GM12878 (cell line): ENCODE data around the gene SLC6A9. TPM values are rescaled to one million over a fixed set of nuclear protein-coding genes. Genes with fewer than 3 reads are reported as not detected.

Experiments
- ATAC-seq: fragments of 200-7000 bp; cut with Tn5 transposase; 3 replicates; pipeline ENCODE4 v1.9.1; 2020; ENCODE audit warnings: mild to moderate bottlenecking, moderate library complexity
- BruUV-seq: library from RNA; stranded (reverse); fragments of 400-500 nt; replicated peaks from 2 replicates; lab custom pipeline; 2021; lab: Mats Ljungman, UMichigan
- CTCF ChIA-PET: fragments of 300-600 bp; sonication (Branson Sonifier 250); formaldehyde crosslinking; extraction: SDS; loops from one replicate; lab custom pipeline; 2021; ENCODE audit warnings: inconsistent platforms; lab: Yijun Ruan, JAX
- POLR2A ChIA-PET: fragments of 350-600 bp; formaldehyde crosslinking; extraction: SDS; loops from one replicate; lab custom pipeline; 2021; ENCODE audit warnings: inconsistent platforms; lab: Charles Lee
- RAD21 ChIA-PET: fragments of 300-600 bp; sonication (Branson Sonifier 250); formaldehyde crosslinking; loops from one replicate; lab custom pipeline; 2023; ENCODE audit warnings: antibody characterized with exemption; ENCODE audit not compliant: unreplicated experiment; lab: Charles Lee
- SMC1A ChIA-PET: fragments of 300-600 bp; sonication (Branson Sonifier 250); formaldehyde crosslinking; loops from one replicate; lab custom pipeline; 2023; ENCODE audit not compliant: unreplicated experiment, uncharacterized antibody; lab: Charles Lee
- DNase-seq: peaks from one replicate; pipeline ENCODE4 v3.0.0-alpha.2; 2011; ENCODE audit warnings: low read depth, low spot score
- FAIRE-seq: peaks from 3 replicates; lab custom pipeline; 2011; peaks lifted over from hg19 to GRCh38; lab: Jason Lieb, UNC
- H2AFZ ChIP-seq: 2 replicates; pipeline ENCODE4 v1.6.0; 2011; ENCODE audit warnings: low read depth, low read length, control low read depth; ENCODE audit not compliant: control insufficient read depth
- H3K27ac ChIP-seq: 2 replicates; pipeline ENCODE4 v1.5.1; 2011; ENCODE audit warnings: control low read depth; ENCODE audit not compliant: control insufficient read depth, insufficient read depth
- H3K27me3 ChIP-seq, 2 experiments: replicated peaks in 1 of 2; 2 replicates each; pipeline versions ENCODE4 v1.6.0 to v1.6.1; 2011; ENCODE audit warnings: low read length in 1 of 2; ENCODE audit not compliant: control insufficient read depth in 2 of 2, insufficient read depth in 2 of 2
- H3K36me3 ChIP-seq, 2 experiments: 2 replicates each; pipeline ENCODE4 v1.5.1; 2011; ENCODE audit warnings: low read length in 1 of 2; ENCODE audit not compliant: control insufficient read depth in 2 of 2, insufficient read depth in 2 of 2
- H3K4me1 ChIP-seq: 2 replicates; pipeline ENCODE4 v1.6.1; 2011; ENCODE audit warnings: mild to moderate bottlenecking, low read length, moderate library complexity, mixed read lengths; ENCODE audit not compliant: control insufficient read depth, insufficient read depth
- H3K4me2 ChIP-seq: 2 replicates; pipeline ENCODE4 v1.6.0; 2011; ENCODE audit warnings: control low read depth; ENCODE audit not compliant: control insufficient read depth, insufficient read depth
- H3K4me3 ChIP-seq: fragments of 200-600 bp; sonication (generic); 2 replicates; pipeline ENCODE4 v1.5.1; 2016
- H3K79me2 ChIP-seq: 2 replicates; pipeline ENCODE4 v1.6.0; 2011; ENCODE audit warnings: low read length; ENCODE audit not compliant: control insufficient read depth, insufficient read depth
- H3K9ac ChIP-seq: 2 replicates; pipeline ENCODE4 v1.8.0; 2011; ENCODE audit warnings: low read length, control low read depth, mixed read lengths; ENCODE audit not compliant: control insufficient read depth, insufficient read depth
- H3K9me3 ChIP-seq: replicated peaks from 3 replicates; pipeline ENCODE4 v1.5.1; 2011; ENCODE audit warnings: mild to moderate bottlenecking, low read length; ENCODE audit not compliant: control insufficient read depth, insufficient read depth
- H4K20me1 ChIP-seq: 2 replicates; pipeline ENCODE4 v1.6.0; 2011; ENCODE audit not compliant: control insufficient read depth, insufficient read depth
- CHD4 ChIP-seq: fragments of 200-600 bp; sonication (generic); IDR thresholded peaks from 2 replicates; pipeline ENCODE4 v1.6.1; 2016; ENCODE audit warnings: mild to moderate bottlenecking
- NFYB ChIP-seq: IDR thresholded peaks from 2 replicates; pipeline ENCODE4 v1.6.1; 2011; ENCODE audit warnings: low read depth, mild to moderate bottlenecking, low read length, improper control_type of control experiment, moderate library complexity; ENCODE audit not compliant: insufficient read depth
- NRF1 ChIP-seq: conservative IDR thresholded peaks from 2 replicates; pipeline ENCODE4 v1.6.1; 2011; ENCODE audit warnings: mild to moderate bottlenecking, low read depth, low read length, improper control_type of control experiment
- SPI1 ChIP-seq: IDR thresholded peaks from 2 replicates; pipeline ENCODE4 v1.6.1; 2011; ENCODE audit warnings: low read depth, mild to moderate bottlenecking, low read length, moderate library complexity, borderline replicate concordance; ENCODE audit not compliant: insufficient read depth
- WGBS: methylation state at CpG from one replicate; pipeline ENCODE4 v1.1.6; 2016; ENCODE audit warnings: low lambda C conversion rate; ENCODE audit not compliant: insufficient replicate concordance, insufficient coverage; ENCODE audit errors: missing lambda C conversion rate; 5-methylcytosine and 5-hydroxymethylcytosine counted together
- in situ Hi-C: fragments of 300-500 bp; cut with MboI; formaldehyde crosslinking; loops from 9 replicates; pipeline ENCODE4 v1.14.3; 2018; ENCODE audit warnings: mixed read lengths
- intact Hi-C: fragments of 100-400 bp; cut with micrococcal nuclease; formaldehyde crosslinking; loops from one replicate; pipeline ENCODE4 v1.14.2; 2022; ENCODE audit not compliant: unreplicated experiment
- polyA plus RNA-seq, 11 experiments: library from polyadenylated mRNA; depleted of rRNA in 4 of 11; unstranded in 6 of 11; stranded (reverse) in 5 of 11; fragments of >200 nt; fragmentation: Nextera tagmentation in 4 of 11; fragmentation: Illumina TruSeq in 1 of 11; extraction: Ambion mirVana in 4 of 11; extraction: Trizol in 1 of 11; gene quantifications; 1 replicate in 1 of 11; 2 replicates in 10 of 11; pipeline versions ENCODE4 v1.2.1 to v1.2.3, GENCODE V29; 2011 to 2016; ENCODE audit warnings: inconsistent platforms in 2 of 11, missing spikeins in 2 of 11, low read depth in 1 of 11
- total RNA-seq, 4 experiments: library from RNA; depleted of rRNA in 3 of 4; stranded (reverse); fragments of >200 nt in 3 of 4; fragmentation: Illumina TruSeq in 1 of 4; extraction: Trizol in 1 of 4; gene quantifications; 2 replicates each; pipeline versions ENCODE4 v1.2.1 to v1.2.3, GENCODE V29; 2013 to 2021
- TF ChIP-seq, protein P1 (sequence below): fragments of 450-650 bp; IDR thresholded peaks from 2 replicates; pipeline ENCODE4 v1.6.1; 2017; ENCODE audit warnings: mild to moderate bottlenecking, moderate library complexity
- TF ChIP-seq, protein P2 (sequence below): fragments of 450-650 bp; IDR thresholded peaks from 2 replicates; pipeline ENCODE4 v1.6.1; 2017; ENCODE audit warnings: borderline replicate concordance

Gene SLC6A9
- total and polyA plus RNA-seq, 10 of the 15 experiments (the other 5 are each of a cell fraction or from before 2014, with no cell fraction given), result 0.02 to 2.0 (median 0.63) TPM

DNA sequence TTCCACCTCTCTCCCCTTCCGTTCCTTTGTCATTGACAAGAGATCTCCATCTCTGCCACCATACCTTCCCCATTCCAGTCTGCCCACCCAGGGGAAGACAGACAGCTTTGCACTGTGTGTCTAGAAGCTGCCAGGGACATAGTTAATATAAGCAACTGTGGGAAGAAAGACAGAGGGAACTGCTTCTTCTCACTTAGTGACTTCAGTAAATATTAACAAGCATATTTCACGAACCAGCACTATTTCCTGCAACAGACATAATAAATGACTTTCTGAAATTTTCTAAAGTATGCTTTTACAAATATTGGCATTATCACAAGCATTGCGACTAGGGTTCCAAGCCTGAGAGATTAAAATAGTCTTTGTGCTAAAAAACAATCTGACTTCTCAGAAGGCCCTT is 43.2 kb upstream of the SLC6A9 start (continued):
- TF ChIP-seq, protein P1, sequence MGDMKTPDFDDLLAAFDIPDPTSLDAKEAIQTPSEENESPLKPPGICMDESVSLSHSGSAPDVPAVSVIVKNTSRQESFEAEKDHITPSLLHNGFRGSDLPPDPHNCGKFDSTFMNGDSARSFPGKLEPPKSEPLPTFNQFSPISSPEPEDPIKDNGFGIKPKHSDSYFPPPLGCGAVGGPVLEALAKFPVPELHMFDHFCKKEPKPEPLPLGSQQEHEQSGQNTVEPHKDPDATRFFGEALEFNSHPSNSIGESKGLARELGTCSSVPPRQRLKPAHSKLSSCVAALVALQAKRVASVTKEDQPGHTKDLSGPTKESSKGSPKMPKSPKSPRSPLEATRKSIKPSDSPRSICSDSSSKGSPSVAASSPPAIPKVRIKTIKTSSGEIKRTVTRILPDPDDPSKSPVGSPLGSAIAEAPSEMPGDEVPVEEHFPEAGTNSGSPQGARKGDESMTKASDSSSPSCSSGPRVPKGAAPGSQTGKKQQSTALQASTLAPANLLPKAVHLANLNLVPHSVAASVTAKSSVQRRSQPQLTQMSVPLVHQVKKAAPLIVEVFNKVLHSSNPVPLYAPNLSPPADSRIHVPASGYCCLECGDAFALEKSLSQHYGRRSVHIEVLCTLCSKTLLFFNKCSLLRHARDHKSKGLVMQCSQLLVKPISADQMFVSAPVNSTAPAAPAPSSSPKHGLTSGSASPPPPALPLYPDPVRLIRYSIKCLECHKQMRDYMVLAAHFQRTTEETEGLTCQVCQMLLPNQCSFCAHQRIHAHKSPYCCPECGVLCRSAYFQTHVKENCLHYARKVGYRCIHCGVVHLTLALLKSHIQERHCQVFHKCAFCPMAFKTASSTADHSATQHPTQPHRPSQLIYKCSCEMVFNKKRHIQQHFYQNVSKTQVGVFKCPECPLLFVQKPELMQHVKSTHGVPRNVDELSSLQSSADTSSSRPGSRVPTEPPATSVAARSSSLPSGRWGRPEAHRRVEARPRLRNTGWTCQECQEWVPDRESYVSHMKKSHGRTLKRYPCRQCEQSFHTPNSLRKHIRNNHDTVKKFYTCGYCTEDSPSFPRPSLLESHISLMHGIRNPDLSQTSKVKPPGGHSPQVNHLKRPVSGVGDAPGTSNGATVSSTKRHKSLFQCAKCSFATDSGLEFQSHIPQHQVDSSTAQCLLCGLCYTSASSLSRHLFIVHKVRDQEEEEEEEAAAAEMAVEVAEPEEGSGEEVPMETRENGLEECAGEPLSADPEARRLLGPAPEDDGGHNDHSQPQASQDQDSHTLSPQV, result no peak
- no peak for TF ChIP-seq NFYB
- TF ChIP-seq NRF1, result no peak

DNA sequence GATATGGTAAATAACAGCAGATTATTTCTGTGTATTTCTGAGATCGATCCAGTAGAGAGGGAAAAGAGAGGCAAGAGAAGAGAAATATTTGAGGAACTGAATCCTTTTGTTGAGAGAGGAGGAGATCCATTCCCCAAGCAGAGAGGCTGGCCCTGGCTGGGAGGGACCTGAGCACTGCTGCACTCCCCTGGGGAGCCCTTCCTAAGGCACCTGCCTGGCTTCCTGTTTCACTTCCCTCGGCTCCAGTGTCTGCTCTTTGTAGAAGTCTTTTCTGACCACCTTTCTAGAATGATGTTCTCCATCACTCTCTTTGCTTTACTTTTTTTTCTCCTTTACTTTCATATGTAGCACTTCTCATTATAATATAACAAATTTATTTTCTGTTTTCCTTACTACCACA is 42.3 kb upstream of the SLC6A9 start:
- Histone ChIP-seq H3K27ac (no peak overlapping the region), H3K4me3 (no peak overlapping the region), H3K4me1 (peaks cover 5% of the 10 kb centered on the region), H3K4me2 (no peak overlapping the region), H3K9me3 (no peaks in the 10 kb centered on the region), H3K36me3 (no peaks in the 10 kb centered on the region), H2AFZ (no peak overlapping the region), H3K9ac (no peak overlapping the region), H4K20me1 (no peaks in the 10 kb centered on the region), H3K27me3 (no peaks in the 10 kb centered on the region), H3K79me2 (no peaks in the 10 kb centered on the region)
- in situ Hi-C loops, result no loop called here
- TF ChIP-seq CHD4 (no peak), SPI1 (peak; percentile 59; the same call in 1 of the 2 replicates)
- TF ChIP-seq, protein P2, sequence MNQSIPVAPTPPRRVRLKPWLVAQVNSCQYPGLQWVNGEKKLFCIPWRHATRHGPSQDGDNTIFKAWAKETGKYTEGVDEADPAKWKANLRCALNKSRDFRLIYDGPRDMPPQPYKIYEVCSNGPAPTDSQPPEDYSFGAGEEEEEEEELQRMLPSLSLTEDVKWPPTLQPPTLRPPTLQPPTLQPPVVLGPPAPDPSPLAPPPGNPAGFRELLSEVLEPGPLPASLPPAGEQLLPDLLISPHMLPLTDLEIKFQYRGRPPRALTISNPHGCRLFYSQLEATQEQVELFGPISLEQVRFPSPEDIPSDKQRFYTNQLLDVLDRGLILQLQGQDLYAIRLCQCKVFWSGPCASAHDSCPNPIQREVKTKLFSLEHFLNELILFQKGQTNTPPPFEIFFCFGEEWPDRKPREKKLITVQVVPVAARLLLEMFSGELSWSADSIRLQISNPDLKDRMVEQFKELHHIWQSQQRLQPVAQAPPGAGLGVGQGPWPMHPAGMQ, result no peak
- intact Hi-C loops, result no loop called here
- no TSS peak for BruUV-seq
- POLR2A ChIA-PET, result interaction anchor here (1.0 kb wide), 1 partner anchor 14 kb away, joined by 3 read pairs; no protein-coding TSS in a partner anchor
- no peak for DNase-seq
- CTCF ChIA-PET, result interaction anchor here (2.2 kb wide), 1 partner anchor 11 kb away, joined by 6 read pairs; no protein-coding TSS in a partner anchor
- SMC1A ChIA-PET, result interaction anchor here (0.7 to 1.1 kb wide), 2 partner anchors 25 to 68 kb away, joined by 3 to 4 read pairs; no protein-coding TSS in a partner anchor
- 0% methylated on average over 2 of the region's 2 CpGs for WGBS
- peak; percentile 58 for ATAC-seq
- RAD21 ChIA-PET, result no interaction called here
- FAIRE-seq, result no peak
